Right lobe of liver (tissue), 4 donors: ENCODE results near the gene TIMP3.

Source experiments
- CTCF ChIP-seq, 4 donors: fragments of 200-600 bp in 3 of 4; fragments of 450-650 bp in 1 of 4; IDR thresholded peaks; one replicate each; pipeline versions ENCODE4 v1.5.1 to v1.8.0; 2016 to 2022; ENCODE audit warnings: antibody characterized with exemption in 4 of 4, mild to moderate bottlenecking in 2 of 4
- POLR2A ChIP-seq: fragments of 450-650 bp; IDR thresholded peaks from one replicate; pipeline ENCODE4 v1.6.1; 2017; ENCODE audit warnings: antibody characterized with exemption, mild to moderate bottlenecking
- donor health status: DM: no; HTN: no; CAD: no.
- donor health status: DM: no; HTN: no; CAD: no.
- donor health status: DM: no; HTN: yes; CAD: no.

GRCh38 chr22:32877196-32877595 is 75.7 kb downstream of the TIMP3 start:
- TF ChIP-seq CTCF (IDR thresholded peaks at IDR 0.05): no peak
- no peak for TF ChIP-seq POLR2A
